Prostate gland (tissue), 2 donors: Measurements from ENCODE around the gene CHIT1. TPM values are rescaled to one million over a fixed set of nuclear protein-coding genes. Genes with fewer than 3 reads are reported as not detected.

ENCODE experiments used
- DNase-seq: peaks from one replicate; pipeline ENCODE4 v3.0.0-alpha.2; 2019; ENCODE audit warnings: low spot score
- H3K27ac ChIP-seq, 2 donors: fragments of 200-600 bp; sonication (generic); 2 replicates each; pipeline ENCODE4 v1.5.1; 2017 to 2019
- H3K27me3 ChIP-seq: fragments of 200-600 bp; sonication (generic); replicated peaks from 2 replicates; pipeline ENCODE4 v1.5.1; 2019; ENCODE audit not compliant: insufficient read depth
- H3K36me3 ChIP-seq, 2 donors: fragments of 200-600 bp; sonication (generic); 1 replicate in 1 of 2; 2 replicates in 1 of 2; pipeline versions ENCODE4 v1.5.1 to v1.8.1; 2017 to 2019
- H3K4me1 ChIP-seq: fragments of 200-600 bp; sonication (generic); replicated peaks from 2 replicates; pipeline ENCODE4 v1.5.1; 2019
- H3K4me3 ChIP-seq, 2 donors: fragments of 200-600 bp; sonication (generic); 2 replicates each; pipeline ENCODE4 v1.5.1; 2017 to 2019
- H3K9me3 ChIP-seq: fragments of 200-600 bp; sonication (generic); 2 replicates; pipeline ENCODE4 v1.5.1; 2017
- POLR2A ChIP-seq: fragments of 450-650 bp; IDR thresholded peaks from one replicate; pipeline ENCODE4 v1.6.1; 2016; ENCODE audit warnings: antibody characterized with exemption, mild to moderate bottlenecking
- POLR2AphosphoS5 ChIP-seq: sonication (generic); formaldehyde crosslinking; IDR thresholded peaks from one replicate; pipeline ENCODE4 v1.6.1; 2017; ENCODE audit warnings: antibody characterized with exemption
- WGBS: methylation state at CpG from one replicate; pipeline ENCODE4 v1.1.5; 2018; 5-methylcytosine and 5-hydroxymethylcytosine counted together
- intact Hi-C: fragments of 100-400 bp; cut with DNase I; formaldehyde crosslinking; loops from one replicate; pipeline ENCODE4 v1.14.2; 2022
- total RNA-seq, 2 donors: library from RNA; depleted of rRNA; stranded (reverse); fragments of >200 nt; gene quantifications; one replicate each; pipeline ENCODE4 v1.1.0, GENCODE V29; 2016
- TF ChIP-seq, protein P1 (sequence below), 4 experiments: fragments of 200-600 bp in 2 of 4; fragments of 450-650 bp in 2 of 4; sonication (generic) in 2 of 4; IDR thresholded peaks; 1 replicate in 3 of 4; 2 replicates in 1 of 4; pipeline ENCODE4 v1.5.1; 2016 to 2019; ENCODE audit warnings: antibody characterized with exemption in 4 of 4, mild to moderate bottlenecking in 2 of 4, moderate library complexity in 2 of 4

CHIT1 gene
- total RNA-seq, 2 donors from 2014 or later, result 1.5 TPM; not detected in 1

GRCh38 chr1:203276408-203276807 lies 46.9 kb upstream of the CHIT1 start:
- TF ChIP-seq, protein P1, sequence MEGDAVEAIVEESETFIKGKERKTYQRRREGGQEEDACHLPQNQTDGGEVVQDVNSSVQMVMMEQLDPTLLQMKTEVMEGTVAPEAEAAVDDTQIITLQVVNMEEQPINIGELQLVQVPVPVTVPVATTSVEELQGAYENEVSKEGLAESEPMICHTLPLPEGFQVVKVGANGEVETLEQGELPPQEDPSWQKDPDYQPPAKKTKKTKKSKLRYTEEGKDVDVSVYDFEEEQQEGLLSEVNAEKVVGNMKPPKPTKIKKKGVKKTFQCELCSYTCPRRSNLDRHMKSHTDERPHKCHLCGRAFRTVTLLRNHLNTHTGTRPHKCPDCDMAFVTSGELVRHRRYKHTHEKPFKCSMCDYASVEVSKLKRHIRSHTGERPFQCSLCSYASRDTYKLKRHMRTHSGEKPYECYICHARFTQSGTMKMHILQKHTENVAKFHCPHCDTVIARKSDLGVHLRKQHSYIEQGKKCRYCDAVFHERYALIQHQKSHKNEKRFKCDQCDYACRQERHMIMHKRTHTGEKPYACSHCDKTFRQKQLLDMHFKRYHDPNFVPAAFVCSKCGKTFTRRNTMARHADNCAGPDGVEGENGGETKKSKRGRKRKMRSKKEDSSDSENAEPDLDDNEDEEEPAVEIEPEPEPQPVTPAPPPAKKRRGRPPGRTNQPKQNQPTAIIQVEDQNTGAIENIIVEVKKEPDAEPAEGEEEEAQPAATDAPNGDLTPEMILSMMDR (IDR thresholded peaks at IDR 0.05), result no peak
- TF ChIP-seq POLR2A, result no peak
- TF ChIP-seq POLR2AphosphoS5, result no peak
- WGBS, result 82% methylated on average over 5 of the region's 5 CpGs
- Histone ChIP-seq H3K4me1 (peaks cover 12% of the 10 kb centered on the region), H3K27me3 (no peaks in the 10 kb centered on the region), H3K9me3 (no peaks in the 10 kb centered on the region), H3K4me3 (no peak overlapping the region), H3K36me3 (no peaks in the 10 kb centered on the region), H3K27ac (peak overlapping the region; percentile 84 to 85)
- intact Hi-C loops, result no loop called here
- no peak for DNase-seq

GRCh38 chr1:203275656-203276272 lies 46.3 kb upstream of the CHIT1 start:
- TF ChIP-seq, protein P1 (IDR thresholded peaks at IDR 0.05), result no peak
- no peak for TF ChIP-seq POLR2AphosphoS5
- TF ChIP-seq POLR2A, result no peak
- no peak for DNase-seq
- Histone ChIP-seq H3K4me3 (no peak overlapping the region), H3K9me3 (no peaks in the 10 kb centered on the region), H3K4me1 (peaks cover 12% of the 10 kb centered on the region), H3K36me3 (no peaks in the 10 kb centered on the region), H3K27me3 (no peaks in the 10 kb centered on the region), H3K27ac (peak overlapping the region; percentile 69 to 80)
- WGBS, result 78% methylated on average over 11 of the region's 11 CpGs
- intact Hi-C loops, result no loop called here

DNA sequence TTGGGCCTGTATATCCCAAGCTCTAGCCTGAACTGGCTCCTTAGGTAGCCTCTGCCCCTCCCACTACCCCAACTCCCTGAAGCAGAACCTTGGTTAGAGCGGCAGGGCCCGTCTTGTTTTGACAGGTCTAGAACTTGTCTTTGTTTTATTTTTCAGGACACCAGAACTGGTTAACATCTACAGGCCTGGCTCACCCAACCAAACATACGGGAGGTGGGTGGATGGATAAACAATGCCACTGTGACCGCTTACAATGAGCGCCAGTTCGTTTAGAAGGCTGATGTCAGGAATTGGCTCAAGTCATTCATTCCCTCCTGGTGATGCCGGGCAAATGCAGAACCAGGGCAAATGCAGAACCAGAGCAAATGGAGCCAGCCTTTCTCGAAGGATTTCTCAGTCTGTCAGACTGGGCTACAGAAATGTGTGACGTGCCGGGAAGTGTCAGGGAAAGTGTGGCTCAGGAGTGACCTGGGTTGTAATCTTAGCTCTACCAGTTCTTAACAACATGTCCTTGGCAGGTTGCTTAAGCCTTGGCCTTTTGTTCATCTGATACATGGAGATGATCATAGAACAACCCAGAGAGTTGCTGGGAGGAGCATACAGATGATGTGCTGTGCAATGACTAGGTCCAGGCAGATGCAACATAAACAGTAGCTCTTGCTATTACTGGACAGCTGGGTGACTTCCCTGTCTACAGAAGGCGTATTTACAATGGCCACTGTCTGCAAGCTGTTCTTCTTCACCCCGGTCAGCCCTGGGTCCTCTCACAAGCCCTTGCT lies 45.3 kb upstream of the CHIT1 start:
- H3K4me1 ChIP-seq, result peaks cover 12% of the 10 kb centered on the region
- H3K36me3 ChIP-seq, result no peaks in the 10 kb centered on the region
- WGBS, result 21% methylated on average over 12 of the region's 12 CpGs
- H3K4me3 ChIP-seq, result no peak overlapping the region
- peak; percentile 61 for DNase-seq
- no peaks in the 10 kb centered on the region for H3K27me3 ChIP-seq
- H3K9me3 ChIP-seq, result no peaks in the 10 kb centered on the region
- intact Hi-C loops, result loop anchor here (5.0 kb wide), 4 partner anchors 53 to 237 kb away; no protein-coding TSS in a partner anchor
- peak overlapping the region; percentile 69 to 80 for H3K27ac ChIP-seq
- TF ChIP-seq, protein P1 (IDR thresholded peaks at IDR 0.05), result peak in 1 of 4 experiments; percentile 3
- TF ChIP-seq POLR2A, result no peak
- peak; percentile 75 for TF ChIP-seq POLR2AphosphoS5

- WGBS, result 74% methylated on average over 12 of the region's 12 CpGs
- Histone ChIP-seq H3K4me1 (peaks cover 11% of the 10 kb centered on the region), H3K9me3 (no peaks in the 10 kb centered on the region), H3K27me3 (no peaks in the 10 kb centered on the region), H3K36me3 (no peaks in the 10 kb centered on the region), H3K27ac (peak overlapping the region; percentile 69 to 80), H3K4me3 (peak overlapping the region in 1 of 2 donors; percentile 7)
- TF ChIP-seq POLR2AphosphoS5 (no peak), POLR2A (no peak)
- TF ChIP-seq, protein P1 (IDR thresholded peaks at IDR 0.05), result no peak
- no peak for DNase-seq
- intact Hi-C loops, result loop anchor here (2.0 to 5.0 kb wide), 6 partner anchors 33 to 237 kb away; no protein-coding TSS in a partner anchor
Measured at GRCh38 chr1:203273869-203274602, 44.6 kb upstream of the CHIT1 start.
